ENCODE data around the gene CDH16.
A peak's percentile ranks its signal among the peaks of the same experiment; 100 is the strongest.

CDH16 gene

DNA sequence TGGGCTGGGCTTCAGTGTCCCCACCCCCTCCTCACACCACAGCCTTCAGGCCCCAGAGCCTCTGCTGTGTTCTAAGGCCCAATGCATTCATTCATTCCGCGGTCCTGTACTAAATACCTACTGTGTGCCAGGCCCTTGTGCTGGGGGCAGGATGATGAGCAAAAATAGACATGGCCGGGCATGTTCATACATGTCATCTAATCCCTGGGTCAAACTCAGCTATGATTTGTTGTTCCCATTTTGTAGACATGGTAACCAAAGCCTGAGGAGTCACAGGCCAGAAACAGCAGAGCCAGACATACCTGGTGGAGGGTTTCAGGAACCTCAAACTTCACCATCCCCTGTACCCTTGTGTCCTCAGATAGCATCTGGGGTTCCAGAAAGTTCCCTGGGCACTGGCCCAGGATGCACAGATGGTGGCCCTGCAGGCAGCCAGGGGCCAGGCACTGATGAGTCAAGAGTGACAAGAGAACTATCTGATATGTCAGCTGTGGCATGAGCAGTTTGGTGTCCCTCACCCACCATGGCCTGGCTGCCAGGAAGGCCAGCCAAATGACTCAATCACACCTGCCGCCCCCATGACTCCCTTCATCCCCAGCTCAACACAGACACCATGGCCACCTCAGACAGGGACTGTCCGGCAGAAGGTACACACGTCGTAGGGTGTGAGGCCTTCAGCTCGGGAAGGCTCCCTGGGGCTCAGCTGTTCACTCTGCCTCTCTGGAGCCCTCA is 9.4 kb upstream of the CDH16 start:
- DNase-seq: peak in 3 of 14 donors; percentile 19 to 52 (median 46)

DNA sequence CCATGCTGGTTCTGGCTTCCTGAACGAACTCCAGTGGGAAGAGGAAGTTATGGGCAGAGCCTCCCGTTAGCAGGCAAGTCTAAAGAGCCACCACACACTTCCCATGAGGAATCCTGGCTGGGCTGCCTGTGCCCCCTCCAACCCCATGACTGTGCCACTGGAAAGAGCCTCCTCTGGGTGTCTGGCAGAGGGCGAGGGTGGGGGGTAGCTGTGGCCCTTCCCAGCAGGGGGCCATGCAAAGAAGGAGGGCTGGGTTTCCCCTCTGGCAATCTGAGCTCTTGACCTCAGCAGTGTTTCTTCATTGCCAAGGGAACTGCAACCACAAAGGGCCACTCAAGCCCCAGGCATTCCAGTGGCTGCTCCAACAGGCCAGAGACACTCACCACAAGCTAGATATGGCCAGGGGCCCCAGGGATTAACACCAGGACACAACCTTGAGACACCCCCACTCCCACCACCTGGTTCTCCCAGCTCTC is 8.3 kb upstream of the CDH16 start:
- peak in 4 of 14 donors; percentile 36 to 50 (median 42) for DNase-seq

DNA sequence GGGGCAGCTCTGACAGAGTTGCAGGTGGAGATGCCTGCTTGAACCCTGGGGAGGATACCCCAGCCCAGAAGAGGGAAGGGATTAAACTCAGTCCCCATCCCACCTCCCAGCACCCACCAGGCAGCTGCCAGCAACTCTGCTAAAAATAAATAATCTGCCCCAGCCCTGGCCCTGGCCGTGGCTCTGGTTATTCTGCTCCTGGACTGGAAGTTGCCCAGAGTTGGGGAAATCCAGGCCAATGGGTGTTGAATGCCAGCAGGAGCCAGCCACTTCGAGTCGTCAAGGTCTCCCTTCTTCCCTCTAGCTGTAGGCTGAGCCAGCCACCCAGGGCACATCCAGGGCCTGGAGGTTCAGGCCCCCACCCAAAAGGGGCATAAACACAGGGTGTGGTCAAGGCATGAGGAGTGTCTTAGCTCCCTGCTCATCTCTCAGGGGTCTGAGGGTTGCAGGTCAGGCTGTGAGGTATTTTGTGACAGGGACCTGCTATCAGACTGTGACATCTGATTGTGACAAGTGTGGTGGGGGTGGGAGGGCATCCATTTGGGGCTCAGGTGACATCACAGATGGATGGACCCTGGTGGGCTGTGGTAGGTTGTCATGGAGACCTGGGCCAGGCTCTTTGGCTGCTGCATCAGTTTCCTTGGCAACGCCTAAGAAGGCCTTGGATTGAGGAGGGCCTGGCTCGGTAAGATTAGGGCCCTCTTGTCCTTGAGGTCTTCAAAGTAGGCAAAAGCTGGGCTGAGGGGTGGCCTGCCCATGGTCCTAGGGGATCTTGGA is 7.7 kb upstream of the CDH16 start:
- peak in 9 of 14 donors; percentile 20 to 51 (median 37) for DNase-seq

DNA sequence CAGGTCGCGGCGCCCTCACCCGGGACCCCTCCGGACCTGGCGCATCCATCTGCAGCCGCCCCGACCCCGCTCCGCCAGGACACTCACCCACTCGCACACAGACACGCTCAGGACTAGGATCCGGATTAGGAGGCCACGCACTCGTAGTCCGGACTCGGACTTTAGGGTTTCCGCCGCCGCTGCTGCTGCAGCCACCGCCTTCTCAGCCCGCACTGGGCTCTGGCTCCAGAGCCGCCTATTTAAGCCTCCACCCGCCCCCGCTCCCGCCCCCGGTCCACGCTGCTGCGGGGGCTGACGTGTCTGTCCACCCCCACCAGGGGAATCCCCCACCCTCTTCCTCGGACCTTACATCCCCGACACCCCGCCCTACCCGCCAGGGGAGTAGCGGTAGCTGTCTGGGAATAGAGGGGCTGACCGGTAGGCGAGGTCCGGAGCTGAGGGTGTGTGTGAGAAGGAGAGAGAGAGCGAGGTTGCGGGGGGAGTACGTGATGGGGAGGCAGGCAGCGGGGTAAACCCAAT is 6.7 kb upstream of the CDH16 start, which contains the start of gene RRAD:
Gene RRAD, minus strand, starts transcription at position 214 of the 519 bp plus-strand sequence. CDS start 356 bp downstream, outside the sequence.
- peak in 8 of 14 donors; percentile 9 to 61 (median 26) for DNase-seq

DNA sequence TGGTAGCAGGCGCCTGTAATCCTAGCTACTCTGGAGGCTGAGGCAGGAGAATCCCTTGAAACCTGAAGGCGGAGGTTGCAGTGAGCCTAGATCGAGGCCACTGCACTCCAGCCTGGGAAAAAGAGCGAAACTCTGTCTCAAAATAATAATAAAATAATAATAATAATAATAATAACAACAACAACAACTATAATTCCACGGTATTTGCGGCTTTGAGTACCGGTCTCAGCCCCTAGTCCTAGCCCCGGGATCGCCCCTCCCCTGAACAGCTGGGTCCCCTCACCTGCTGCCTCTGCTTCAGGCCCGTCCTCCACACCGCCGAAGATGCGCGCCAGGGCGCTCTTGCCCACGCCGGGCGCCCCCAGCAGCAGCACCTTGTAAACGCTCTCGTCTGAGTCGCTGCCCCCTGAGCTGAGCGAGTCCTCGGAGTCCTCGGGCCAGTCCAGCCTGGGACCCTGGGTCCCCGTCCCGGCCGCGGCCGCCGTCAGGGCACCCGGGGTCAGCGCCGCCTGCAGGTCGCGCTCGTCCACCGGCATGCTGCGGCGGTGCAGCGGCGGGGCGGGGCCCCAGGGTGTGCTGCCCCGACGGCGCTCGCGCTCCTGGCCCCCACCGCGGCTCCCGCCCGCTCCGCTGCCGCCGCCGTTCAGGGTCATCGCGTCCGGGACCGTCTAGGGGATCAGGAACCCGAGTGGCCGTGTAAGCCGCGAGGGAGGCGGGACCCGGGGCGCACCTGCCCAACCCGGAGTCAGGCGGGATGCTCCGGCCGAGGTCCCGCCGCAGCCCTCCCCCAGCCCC is 6.0 kb upstream of the CDH16 start:
- DNase-seq: peak in 2 of 14 donors; percentile 19 to 31

DNA sequence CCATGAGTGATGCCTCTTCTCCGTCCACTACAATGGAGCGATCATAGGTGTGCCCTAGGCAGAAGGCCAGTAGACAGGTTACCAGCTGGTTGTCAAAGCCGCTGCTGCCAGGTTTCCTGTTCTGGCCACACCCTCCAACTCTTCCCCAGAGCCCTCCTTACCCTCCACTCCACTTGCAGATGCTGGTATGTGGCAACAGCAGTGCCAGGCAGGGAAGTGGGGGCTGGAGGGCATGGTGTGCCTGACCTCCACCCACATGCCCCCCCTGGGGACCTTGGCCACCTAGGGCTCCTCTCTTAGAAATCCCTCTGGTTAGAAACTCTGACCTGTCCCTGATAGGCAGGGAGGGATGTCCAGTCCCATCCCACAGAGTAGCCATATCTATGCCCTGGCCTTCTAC is 5.2 kb upstream of the CDH16 start:
- DNase-seq: no peak

DNA sequence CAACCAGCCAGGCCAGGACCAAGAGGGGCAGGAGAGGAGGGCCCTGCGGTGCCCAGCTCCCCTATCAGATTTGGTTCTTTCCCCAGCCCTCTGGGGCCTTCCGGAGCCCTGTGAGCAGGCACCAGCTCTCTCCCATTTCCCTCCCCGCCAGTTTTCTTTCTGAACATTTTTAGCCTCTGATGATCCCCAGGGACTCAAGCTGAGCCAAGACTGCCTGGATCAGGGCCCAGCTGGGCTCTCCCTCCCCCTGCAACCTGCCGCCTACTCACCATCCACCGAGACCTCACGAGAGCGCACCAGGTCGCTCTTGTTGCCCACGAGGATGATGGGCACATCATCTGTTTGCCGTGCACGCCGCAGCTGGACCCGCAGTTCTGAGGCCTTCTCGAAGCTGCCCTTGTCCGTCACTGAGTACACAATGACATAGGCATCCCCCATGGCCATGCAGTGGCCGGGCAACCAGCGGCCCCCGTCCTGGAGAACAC is 4.6 kb upstream of the CDH16 start:
- peak in 5 of 14 donors; percentile 21 to 63 (median 25) for DNase-seq

DNA sequence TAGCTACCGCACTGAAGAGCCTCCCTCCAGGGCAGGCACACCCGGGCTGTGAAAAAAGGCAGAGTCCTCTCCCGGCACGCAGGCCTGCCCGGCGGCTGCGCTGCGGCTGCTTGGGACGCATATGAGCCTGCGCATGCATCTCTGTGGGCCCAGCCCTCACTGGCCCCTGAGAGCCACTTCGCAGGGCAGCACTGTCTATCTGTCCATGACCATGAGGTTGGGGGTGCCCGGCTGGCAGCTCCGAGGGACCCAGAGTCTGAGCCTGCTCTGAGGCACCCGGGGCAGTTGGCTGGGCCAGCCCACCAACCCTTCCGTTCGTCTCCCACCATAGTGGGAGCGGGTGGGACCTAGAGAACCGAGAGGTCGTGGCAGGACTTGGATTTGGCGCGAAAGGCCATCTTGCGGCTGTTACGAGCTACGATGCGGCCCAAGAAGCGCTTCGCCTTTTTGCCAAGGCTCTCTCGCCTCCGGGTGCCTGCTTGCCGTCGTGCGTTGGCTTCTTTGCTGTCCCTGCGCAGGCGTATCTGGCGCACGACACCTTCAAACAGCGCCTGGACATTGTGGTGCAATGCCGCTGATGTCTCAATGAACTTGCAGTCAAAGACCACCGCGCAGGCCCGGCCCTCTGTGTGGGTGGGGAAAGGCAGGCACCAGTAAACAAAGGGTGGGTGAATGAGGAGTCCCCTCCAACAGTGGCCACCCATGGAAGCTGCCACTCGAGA is 3.2 kb upstream of the CDH16 start:
- DNase-seq: no peak

DNA sequence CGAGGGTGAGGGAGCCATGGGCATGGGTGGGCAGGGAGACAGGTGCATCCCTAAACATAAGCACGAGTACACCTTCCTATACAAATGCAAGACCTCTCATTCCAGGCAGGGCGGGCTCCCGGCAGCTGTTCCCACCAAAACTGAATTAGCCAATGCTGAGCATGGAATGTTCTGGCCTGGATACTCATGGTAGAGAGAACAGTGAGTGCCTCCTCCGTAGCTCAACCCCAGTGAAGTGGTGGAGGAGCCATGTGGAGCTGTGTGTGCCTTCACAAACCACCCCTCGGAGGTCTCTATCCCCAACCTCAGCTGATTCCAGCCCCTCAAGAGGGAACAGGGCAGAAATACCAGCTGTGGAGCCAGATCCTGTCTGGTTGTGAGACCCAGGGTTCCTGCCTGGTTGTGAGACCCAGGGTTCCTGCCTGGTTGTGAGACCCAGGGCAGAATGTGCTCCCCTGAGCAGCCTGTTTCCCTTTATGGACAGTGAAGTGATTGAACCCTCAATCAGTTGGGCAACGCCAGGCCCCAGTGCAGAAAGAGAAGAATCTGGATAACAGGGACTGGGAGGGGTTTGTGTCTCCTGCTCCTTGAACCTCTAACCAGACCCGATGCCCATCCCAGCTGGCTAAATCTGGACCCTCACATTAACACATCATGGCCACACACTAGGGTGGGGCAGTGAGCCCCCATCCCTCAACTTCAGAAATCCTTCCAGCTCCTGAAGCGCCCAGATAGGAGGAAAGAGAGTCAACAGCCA is 2.4 kb upstream of the CDH16 start:
- no peak for DNase-seq

DNA sequence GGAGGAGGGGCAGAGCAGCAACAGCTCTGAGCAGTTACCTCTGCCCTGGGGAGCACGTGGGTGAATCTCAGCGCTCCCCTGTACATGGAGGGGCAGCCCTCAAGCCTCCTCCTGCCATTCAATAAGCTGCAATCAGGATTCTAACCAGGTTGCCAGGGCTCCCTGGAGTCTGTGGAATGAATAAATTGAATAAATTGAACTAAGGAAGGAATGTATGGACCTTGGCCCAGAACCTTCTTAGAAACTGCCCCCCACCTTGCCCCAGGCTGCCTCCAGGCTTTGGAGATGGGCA is 1.6 kb upstream of the CDH16 start:
- no peak for DNase-seq

DNA sequence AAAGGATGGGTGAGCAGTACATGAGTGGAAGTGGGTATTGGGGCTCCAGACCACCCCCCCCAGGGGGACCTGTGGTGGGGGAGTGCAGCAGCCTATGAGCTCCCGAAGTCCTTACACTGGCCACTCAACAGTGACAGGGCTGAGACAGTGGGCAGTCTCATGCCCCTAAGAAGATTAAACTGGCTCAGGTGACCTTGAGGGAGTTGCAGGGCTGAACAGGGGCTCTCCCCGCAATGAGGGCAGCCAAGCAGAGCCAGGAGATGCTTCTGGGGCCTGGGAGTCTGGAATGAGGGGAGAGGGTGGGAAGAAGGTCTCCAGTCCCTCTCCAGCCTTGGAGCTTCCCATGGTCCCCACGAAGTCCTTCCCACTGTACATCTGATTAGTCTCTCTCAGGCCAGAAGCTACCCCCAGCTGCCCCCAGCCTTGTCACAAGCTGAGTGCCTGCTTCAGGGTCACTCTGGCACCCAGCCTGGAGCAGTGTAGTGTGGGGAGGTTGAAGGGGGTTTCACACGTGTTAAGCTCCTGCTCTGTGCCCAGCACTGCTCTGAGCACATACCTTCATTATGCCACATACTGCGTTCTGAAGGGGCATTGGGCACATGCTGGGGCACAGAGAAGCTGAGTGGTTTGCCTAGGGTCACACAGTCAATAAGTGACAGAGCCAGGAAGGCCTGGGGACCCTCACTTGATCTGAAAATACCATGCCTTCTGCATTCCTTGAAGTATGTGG is 1.0 kb upstream of the CDH16 start:
- DNase-seq: no peak

DNA sequence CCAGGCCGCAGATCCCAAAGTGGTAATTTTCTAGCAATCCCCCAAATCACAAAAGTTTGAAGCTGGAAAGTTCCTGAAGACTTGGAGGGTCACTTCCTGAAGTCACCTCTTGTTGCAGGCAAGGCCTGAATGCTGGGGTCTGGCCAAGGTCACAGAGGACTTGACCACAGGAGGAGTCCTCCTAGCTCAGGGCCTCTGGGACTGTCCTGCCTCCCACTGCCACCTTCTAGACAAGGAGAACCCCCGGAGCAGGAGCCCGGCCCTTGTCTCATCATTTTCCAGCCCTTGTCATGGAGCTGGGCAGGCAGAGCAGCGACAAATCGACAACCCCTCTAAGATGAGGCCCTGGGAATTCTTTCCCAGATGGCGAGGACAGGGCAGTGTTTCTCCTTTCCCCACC is 330 bp downstream of the CDH16 start:
- DNase-seq: no peak

DNA sequence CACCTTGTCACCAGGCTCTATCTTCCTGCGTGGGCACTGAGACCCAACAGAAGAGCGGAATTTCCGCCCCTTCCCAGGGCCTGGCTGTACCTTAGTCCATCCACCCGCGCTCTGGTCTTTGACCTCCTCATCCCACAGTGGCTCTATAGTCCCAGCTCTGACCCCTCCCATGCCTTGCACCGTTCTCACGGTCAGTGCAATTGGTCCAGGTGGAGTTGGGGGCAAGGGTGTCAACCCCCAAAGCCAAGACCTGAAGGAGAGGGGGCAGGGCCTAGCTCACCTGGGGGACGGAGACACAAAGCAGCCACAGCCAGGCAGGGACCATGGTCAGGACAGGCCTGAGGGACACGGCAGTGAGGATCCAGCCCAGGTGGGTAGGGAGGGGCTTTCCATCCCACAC is 944 bp downstream of the CDH16 start:
- no peak for DNase-seq

DNA sequence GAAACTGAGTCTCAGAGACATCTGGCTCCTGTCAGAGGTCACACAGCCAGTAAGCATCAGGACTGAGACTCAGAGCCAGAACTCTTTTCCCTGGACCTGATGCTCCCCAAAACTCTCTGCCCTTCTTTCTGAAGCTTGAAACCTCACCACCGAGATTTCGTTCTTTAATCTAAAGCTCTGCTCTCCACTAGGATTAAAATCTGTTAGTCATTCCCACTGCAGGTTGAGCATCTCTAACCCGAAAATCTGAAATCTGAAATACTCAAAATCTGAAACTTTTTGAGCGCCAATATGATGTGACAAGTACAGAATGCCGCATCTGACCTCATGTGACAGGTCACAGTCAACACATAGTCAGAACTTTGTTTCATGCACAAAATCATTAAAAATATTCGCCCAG is 2.2 kb downstream of the CDH16 start:
- no peak for DNase-seq

DNA sequence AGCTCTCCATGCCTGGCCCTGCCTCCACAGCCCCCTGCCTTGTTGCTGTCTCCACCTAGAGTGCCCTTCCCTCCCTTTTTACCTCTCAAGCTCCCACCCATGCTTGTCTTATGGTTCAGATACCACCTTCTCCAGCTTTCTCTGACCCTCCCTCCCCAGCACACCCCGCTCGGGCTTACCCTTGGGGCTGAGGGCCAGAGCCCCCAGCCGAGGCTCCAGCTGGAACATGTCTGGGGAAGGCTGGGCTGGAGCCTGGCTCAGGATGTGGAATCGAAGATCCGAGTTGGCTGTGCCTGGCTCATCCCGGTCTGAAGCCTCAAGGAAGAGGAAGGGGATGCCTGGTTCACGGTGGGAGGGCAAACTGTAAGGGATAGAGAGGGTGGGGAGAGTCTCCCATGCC is 3.6 kb downstream of the CDH16 start:
- DNase-seq: no peak

DNA sequence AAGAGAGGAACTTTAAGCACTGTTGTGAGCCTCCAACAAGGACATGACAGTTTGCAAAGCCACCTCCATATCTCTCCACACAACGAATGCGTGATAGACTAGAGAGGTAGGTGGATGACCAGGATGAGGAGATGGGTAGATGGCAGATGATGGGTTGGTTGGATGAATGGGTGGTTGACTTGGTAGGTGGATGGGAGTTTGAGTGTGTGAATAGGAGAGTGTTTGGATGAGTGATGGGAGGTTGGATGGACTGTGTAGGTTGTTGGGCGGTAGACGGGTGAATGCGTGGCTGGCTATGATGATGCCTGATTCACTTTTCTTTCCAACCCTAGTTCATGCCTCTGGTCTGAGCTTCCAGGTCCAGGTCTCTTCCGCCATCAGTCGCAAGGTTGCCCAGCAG is 4.1 kb downstream of the CDH16 start:
- no peak for DNase-seq

DNA sequence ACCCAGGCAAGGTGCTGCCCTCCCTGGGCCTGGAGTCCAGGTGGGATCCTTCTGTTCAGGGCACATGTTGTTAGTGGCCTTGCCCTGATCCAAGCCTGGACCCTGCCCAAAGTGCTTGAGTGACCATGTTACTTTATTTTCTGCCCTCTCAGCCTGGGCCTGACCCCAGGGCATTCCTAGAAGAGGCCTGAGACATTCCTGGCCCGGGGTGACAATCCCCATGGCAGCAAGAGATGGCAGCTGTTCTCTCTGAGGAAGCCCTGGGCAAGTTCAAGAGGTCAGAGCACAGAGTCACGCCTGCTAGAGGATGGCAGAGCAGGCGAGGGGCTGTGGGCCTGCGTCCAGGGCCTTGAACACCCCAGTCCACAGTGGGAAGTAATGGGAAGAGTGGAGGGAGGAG is 5.0 kb downstream of the CDH16 start:
- no peak for DNase-seq

DNA sequence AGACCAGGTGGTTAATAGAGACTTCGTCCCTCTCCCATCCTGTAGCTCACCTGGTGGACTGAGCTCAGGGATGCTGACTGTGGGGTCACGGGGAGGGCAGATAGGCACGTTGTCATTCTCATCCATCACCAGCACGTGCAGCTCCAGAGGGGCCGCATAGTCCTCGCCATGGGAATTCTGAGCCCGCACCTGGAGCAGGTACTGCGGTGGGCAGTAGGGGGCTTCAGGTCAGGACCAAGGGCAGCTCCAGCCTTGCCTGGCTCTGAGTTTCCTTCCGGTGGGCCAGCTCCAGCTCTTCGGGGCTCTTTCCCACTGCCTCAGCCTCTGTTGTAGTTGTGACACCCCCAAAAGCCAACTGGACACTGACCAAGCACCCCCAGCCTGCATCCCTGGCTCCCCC is 5.6 kb downstream of the CDH16 start:
- no peak for DNase-seq

DNA sequence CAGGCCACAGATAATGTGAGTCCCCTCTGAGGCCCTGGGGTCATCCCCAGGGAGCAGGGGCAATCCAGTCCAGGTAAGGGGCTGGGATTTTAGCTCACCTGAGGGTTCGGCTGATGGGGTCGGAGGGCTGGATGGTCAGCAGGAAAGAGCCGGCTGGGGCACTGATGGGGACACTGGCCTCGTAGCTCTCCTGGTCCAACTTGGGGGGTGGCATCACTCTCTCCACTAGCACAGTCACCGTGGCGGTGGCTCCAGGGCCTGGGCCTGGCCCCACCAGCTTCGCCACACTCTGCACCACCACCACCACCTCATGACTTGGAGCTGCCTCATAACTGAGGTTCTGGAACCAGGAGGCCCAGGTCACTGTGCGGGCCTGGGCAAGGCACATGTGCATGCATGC is 6.9 kb downstream of the CDH16 start:
- no peak for DNase-seq

DNA sequence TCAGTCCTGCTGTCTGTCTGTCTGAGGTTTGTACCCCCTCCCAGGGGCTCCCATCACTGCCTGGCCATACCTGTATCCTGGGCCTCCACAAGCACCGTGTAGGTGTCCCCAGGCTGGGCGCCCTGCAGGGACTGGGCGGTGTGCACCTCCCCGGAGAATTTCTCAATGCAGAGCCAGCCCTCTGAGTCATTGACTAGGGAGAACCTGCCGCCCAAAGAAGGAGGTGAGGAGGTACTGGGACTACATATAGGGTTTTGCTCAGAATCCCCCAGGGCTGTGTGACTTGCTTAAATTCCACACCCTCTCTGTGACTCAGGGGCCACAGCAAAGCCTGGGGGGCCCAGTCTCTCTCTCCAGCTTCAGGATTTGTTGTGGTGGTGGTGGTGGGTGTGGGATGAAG is 7.6 kb downstream of the CDH16 start:
- DNase-seq: no peak

Data from C1 segment of cervical spinal cord (tissue), 14 donors.